GDM1 (cell line): ENCODE results near the gene STIM1.

Experiments
- DNase-seq: peaks from one replicate; lab custom pipeline; 2025; lab: John Stamatoyannopoulos, UW

STIM1 gene

DNA sequence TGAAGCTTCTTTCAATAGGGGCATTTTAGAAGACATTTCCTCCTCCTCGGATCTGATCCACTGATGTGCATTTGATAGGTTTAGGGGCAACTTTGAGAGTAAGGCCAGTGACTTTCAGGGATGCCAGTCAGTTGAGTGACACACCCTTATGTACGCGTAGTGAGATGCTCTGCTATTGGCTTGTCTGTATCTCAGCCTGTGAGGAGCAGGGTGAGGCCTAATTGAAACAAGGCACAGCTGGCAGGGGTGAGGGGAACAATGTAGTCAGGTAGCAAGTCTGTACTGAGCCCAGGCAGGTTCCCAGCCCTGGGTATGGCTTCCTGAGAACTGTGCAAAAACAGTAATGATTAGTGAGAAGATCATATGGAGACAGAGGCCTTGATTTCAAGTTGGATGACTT, 61.5 kb downstream of the STIM1 start:
- DNase-seq: no peak

DNA sequence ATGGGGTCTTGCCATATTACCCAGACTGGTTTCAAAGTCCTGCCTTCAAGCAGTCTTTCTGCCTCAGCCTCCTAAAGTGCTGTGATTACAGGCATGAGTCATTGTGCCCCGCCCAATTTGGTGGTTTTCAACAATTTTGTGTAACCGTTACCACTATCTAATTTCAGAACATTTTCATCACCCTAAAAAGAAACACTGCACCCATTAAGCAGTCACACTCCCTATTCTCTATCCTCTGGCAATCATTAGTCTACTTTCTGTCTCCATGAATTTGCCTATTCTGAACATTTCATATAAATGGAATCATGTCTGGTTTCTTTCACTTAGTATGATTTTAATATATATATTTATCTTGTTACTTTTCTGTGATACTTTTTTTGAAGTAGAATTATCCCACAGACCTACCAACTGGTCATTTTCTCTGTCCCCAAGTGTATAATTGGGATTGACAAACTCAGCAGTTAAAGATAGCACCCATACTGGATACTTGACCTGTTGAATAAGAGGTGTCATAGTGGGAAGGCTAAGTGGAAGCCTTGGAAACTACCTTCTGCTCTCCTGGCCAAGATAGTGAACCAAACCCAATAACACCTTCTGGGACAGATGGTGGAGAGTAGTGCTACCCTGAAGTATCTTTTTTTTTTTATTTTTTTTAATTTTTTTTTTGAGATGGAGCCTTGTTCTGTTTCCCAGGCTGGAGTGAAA, 64.8 kb downstream of the STIM1 start:
- no peak for DNase-seq

DNA sequence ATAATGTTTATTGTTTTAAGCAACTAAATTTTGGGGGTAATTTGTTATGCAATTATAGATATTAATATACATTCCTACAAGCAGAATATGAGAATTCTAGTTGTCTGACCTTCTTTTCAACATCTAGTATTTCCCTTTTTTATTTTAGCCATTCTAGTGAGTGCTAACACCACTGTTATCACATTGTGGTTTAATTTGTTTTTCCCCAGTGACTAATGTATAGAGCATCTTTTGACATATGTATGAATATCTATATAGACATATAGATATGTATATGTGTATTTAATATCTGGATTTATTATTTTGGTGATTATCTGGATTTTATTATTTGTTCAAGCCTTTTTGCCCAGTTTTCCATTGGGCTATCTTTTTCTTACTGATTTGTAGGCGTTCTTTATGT, 66.6 kb downstream of the STIM1 start:
- DNase-seq: no peak

DNA sequence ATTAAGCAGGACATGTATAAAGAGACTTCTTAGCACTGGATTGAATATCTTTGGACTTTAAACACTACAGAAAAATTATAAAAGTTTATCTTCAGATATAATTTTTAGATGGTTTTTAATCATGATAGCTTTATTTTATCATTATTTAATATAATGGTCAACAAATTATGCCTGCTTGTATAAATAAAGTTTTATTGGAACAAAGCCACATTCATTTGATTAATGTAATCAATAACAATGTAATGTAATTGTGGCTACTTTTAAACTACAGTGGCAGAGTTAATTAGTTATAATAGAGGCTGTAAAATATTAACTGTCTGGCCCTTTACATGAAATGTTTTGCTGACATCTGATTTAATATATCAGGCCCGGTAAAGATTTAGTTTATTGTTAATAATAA, 70.0 kb downstream of the STIM1 start:
- no peak for DNase-seq

DNA sequence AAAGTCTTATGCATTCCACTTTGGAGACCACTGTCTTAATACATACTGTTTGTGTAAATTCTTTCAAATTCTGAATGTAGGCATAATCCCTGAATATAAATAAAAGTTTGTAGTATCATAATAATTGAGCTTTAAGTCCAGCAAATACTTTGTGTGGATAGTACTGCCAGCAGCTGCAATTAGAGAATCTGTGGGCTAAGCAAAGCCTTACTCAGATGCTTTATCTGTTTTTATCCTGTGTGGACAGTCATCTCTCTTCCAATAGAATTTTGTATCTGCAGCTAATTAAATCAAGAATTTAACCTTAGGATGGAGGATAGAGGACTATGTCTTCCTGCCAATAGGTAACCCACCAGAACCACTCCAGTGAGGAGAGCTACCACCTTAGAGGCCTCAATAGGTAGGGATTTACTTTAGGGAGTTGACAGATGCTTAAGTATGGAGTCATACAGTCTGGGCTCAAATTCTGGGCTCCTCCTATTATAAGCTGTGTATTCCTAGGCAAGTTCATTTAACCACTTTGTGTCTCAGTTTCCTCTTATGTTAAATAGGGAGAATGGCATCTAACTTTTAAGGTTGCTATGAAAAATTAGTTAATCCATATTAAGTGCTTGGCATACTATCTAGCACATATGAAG, 71.1 kb downstream of the STIM1 start:
- no peak for DNase-seq

DNA sequence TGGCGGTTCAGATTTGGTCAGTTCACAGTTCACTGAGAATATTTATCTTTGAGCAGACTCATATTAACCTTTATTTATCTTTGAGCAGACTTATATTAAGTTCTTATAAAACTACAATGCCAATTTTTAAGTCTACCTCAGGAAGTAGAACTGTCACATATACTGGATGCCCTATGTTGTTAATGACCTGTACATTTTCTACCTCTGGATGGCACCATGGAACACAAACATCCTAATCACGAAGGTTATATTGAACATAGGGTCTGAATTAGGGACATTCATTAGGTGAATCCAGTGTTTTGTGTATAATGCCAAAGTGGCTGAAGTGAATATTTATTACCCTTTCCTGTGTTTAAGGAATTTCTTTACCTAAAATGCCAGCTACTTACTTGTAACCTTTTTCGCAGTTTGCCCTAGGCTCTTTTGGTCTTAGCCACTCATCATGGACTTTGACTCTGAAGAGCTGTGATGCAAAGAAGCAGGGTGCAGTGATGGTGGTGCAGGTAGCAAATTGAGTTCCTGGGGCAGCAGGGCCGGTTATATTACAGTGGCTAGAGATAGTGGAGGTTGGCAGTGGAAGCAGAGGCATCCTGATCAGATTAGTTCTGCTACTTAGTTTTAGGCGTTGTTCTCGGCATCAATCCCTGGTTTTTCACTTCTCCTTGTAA, 71.8 kb downstream of the STIM1 start:
- DNase-seq: no peak

DNA sequence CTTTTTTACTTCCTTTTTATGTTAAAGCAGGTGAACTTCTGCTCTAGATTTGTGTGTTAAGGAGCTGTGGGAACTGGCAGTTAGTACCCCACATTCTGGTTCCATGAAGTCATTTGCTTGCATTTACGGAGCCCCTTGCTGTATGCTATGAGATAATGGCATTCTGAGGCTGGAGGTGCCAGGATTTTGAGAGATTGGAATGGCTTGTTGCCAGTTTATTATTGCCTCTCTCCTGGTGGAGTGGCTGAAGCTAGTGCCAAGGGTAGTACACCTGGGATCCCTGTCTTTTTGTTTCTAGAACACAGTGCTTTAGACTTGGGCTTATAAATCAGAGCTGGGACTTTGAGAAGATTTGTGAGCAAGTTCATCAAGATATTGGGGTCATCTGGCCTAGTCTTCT, 73.8 kb downstream of the STIM1 start:
- no peak for DNase-seq

DNA sequence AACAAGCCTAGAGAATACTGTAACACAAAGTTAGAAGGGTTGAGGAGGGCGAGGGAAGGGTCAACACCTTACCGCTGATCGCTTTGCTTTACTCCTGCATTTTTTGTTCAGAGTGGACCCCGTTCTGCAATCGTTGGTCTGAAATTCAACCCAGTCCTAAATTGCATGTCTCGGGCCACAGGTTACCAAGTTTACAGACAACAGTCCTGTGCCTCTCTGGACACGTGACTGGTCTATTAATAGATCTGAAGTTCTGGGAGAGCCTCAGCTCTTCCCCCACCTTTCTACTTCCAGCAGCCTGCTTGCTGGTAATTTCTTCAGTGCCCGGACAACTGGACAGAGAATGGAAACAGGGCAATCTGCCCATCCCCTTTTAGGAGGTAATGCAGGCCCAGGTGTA, 74.2 kb downstream of the STIM1 start:
- DNase-seq: no peak

DNA sequence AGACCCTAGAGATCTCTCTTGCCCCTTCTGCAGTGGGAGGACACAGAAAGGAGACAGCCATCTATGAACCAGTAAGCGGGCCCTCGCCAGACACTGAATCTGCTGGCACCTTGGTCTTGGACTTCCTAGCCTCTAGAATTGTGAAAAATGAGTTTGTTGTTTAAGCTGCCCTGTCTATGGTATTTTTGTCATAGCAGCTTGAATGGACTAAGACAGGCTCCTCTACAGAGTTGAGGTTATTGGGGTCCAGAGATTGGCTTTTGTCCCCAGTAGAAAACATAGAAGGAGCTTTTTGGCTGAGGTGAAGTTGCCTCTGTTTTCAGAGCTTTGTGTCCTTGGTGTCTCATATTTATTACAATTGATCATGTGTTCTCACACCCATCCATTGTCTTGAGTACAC, 77.2 kb downstream of the STIM1 start:
- DNase-seq: no peak

DNA sequence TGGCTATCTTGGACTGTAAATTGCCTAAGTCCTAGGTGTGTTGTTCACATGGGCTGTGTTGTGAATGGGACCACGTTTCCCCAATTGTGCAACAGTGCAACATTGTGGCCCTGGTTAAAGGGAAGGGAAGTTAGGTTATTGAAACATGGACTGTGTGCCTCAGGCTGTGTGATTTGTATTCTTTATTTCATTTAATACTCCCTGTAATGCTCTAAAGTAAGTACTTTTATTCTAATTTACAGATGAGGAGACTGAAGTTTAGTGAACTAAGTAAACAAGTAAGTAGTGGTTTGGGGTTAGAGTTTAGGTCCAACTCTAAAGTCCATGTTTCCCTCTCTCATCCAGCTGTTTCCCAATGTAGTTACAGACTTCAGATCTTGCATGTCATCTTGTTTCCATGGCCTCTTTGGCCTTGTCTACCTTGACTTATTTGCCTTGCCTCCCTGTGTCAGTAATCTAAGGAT, 77.7 kb downstream of the STIM1 start:
- no peak for DNase-seq

DNA sequence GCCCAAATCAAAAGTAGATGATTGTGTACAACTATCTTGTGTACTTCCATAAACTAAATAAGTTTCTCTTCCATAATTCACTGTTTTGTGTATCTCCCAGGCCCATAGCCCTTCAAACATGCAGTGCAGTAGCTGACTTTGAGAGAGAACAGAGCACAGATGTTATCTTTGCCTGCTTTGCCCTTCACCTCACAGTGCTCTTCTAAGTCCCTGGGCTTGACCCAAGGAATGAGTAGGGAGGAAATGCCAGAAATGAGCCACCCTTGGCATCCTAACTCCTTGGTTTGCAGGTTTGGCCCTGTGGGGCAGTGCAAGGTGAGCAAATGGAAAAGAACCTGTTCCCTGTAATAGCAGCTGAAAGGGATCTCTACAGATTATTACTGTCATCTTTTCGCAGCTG, 79.2 kb downstream of the STIM1 start:
- no peak for DNase-seq

DNA sequence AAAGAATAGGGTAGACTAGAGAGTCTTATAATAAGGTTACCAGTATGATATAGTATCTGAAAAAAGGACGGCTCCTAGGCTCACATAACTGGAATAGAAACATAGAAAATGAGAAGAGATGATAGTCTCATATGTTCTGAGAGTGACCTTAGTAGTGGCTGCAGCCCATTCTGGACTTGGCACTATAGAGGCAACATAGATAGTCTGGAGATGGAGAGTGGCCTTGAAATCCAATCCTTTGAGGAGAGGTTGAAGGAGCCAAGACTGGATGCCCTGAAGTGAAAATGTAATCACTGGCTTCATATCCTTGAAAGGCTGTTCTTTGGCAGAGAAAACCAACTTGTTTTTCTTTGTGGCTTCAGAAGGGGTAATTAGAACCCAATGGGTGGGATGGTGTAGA, 81.1 kb downstream of the STIM1 start:
- DNase-seq: no peak

DNA sequence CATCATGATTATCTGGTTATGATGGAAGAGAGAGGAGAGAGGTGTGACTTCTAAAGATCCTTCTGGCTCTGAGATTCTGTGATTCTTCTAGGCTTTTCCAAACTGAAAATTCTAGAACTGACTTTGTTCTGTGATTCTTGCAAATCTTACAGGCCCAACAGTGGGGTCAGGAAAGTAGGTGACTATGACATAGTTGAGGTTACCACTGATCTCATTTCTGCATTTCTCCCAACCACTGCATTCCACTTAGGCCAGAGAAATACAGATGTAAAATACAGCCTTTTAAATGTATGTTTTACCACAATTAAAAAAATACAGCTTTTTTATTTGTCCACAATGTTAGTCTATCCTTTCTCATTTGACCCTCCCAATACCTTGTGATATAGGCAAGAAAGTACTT, 83.7 kb downstream of the STIM1 start:
- no peak for DNase-seq

DNA sequence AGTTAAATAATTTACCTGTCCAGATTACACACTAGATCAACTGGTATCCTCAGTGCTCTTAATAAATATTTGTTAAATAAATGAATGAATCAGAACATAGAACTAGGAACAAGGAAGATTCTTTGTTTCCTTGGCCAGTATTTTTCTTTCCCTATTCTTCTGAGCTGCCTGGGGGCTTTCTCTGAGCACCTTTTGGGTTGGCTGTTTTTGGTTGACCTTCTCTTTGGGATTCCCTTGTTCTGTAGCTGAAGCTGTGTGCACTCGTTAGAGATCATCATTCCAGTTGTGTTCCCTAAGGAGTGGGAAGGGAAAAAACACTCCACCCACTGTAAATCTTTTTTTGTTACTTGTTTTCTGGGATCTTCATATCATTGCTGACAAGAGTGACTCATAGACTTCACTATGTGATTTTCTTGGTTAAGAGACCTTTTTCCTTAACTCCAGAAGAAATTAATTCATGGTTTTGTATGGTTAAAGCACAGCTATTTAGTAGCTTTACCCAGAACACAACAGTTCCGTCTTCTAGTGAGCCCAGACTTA, 84.3 kb downstream of the STIM1 start:
- no peak for DNase-seq

DNA sequence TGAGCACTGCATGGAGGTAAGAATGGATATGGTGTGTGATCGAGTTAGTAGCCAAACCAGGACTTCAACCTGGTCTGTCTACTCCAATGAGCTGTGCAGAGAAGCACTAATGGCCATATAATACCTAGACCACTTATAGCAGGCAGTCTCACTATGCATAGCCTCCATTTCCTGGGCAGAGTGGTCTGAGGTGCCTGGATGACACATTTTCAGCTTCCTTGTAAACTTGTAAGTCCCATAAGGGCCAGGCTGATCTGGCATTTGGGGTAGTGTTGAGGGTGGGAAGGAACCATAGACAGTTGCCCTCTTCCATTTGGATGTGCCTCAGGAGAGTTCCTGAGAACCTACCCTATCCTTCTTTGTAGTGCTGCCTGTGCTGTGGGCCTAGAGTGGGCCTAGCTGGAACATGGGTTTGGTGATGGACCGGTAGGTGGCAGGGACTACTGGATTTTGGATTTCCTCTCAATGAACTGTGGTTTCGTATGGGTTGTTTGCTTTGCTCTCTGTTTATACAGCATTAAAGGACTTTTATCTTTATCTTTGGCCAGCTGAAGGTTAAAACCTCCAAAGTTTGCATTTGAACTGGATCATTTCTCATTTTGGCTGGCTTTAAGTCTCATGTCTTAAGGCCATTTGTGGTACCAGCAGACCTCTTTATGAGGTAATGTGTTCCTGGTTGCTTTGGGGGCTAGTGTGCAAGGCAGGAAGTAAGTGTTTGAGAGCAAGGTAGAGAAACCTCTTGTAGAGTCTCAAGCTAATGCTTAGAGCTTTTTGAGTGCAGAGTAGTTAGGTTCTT, 86.9 kb downstream of the STIM1 start:
- no peak for DNase-seq

DNA sequence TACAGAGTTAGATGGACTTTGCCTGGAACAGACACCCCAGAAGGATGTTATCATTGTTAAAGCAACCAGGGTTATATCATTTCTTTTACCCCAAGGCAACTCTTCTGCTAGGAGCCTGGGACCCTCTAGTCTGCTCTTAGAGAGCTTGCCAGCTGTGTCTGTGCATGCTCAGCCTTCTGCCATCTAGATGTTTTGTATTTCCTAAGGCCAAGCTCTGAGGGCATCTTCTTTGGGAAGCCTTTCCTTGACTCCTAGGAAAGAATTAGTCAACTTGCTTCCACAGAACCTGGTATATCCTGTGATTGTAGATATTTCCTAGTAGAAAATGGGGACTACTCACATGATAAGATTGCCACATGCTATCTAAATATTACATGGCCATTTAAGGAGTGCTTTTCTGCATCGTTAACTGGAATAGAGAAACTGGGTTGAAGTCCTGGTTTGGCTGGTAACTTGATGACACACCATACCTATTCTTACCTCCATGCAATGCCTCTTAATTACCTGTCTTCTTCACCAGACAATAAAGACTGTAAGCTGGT, 87.6 kb downstream of the STIM1 start:
- no peak for DNase-seq

DNA sequence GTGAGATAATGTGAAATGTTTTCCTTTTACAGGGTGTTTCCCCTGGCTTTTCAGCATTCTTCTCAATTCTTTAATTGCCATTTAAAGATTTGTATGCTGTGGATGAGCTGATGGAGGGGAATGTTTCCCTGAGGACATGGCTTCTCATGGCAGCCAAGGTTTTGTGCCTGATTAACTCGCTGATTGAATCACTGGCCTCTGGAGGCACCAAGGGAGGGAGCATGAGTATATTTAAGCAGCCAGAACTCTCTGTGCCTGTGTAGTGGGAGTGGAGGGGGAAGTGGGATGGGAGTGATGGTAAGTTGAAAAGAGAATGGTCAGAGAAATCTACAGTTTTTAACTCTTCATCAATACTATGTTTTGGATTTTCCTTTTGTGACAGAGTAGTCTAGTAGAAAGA, 88.7 kb downstream of the STIM1 start:
- DNase-seq: no peak

DNA sequence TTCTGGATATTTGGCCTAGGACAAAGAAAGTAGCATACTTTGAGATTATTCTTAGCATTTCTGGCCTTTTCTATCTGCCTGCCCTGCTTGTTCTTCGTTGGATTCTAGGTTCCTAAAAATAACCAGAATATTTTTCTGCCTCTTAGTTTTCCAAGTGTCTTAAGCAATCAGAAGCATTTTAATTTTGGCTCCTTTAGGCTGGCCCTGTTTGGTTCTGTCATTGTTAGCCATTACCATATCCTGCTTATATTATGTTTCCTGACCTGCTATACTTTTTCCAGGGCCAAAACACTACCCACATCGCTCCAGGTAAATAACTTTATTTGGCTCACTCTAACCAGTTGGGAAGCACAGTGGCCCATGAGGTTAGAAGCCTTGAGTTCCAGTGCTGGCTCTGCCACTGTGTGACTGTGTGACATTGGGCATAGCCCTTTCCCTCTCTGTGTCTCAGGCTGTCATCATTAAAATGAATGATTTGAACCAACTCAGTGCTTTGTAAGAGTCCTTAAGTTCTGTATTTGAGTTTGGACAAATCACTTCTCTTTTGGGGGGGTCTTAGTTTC, 91.1 kb downstream of the STIM1 start:
- DNase-seq: no peak

DNA sequence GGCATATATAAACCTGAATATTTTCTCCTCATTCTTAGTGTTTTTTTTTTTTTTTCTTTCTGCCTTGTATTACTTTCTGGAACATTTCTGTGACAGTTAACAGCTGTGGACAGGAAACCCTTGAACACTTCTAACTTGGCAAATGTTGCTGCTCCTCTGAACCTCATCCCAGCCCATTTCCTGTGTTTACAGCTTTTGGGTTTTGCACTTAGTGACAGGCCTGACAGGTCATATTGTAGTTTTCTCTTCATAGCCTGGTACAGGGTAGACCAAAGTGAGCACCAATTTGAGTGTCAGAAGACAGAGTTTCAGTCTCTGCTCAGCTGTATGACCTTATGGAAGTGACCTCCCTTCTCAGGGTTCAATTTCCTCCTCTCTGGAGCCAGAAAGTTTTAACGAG, 91.6 kb downstream of the STIM1 start:
- peak; percentile 61 for DNase-seq

DNA sequence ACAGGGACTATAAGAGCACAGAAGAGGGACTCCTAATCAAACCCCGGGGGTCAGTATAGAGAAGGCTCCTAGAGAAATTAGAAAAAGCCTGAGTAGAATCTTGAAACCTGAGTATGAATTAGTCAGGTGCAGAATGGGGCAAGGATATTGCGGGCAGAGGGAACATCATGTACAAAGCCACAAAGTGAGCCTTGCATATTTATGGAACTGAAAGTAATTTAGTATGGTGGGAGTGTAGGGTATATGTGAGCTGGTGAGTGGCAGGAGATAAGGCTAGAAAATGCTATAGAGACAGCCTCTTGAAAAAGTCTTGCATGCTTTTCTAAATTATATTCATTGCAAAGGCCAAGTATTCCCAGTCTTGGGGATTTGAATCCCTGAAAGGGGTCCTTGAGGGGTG, 93.7 kb downstream of the STIM1 start:
- no peak for DNase-seq

DNA sequence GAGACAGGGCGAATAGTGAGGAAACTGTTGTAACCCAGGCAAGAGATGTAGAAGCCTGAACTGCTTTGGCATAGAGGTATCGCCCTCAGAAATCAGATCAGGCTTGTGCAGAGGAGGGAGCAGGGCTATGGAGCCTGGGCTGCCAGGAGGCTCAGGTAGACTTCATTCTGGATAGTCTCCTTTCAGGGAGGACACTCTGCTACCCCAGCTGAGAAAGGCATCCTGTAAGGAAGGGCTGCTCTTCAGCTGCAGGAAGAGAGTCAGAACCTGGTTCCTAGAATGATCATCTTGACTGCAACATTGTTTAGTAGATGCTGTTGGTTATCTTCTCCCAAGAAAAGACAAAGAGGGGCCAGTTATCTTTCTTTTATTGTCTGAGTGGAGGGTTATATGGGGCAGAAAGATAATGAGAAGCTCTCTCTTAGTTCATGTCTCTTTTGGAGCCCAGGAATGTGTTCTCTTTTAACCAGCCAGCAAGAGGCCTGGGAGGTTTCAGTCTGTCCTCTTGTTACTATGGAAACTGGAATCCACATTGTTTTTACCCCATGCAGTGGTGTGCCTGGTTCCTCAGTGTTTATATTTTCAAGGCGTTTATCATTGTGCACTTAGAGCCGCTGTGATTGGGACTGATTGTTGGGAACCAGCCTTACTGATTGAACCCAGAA, 95.7 kb downstream of the STIM1 start:
- DNase-seq: no peak
